T-cell (primary cell): ENCODE measurements around the gene GALNT10. TPM values are rescaled to one million over a fixed set of nuclear protein-coding genes. Genes with fewer than 3 reads are reported as not detected.

Experiments used
- ATAC-seq, 4 experiments: fragments of 200-7000 bp in 3 of 4; fragments of 150-1000 bp in 1 of 4; cut with Tn5 transposase; replicated peaks in 1 of 4; 1 replicate in 3 of 4; 2 replicates in 1 of 4; pipeline ENCODE4 v1.10.0; 2021; ENCODE audit warnings: moderate library complexity in 3 of 4, mild to moderate bottlenecking in 2 of 4, moderate number of reproducible peaks in 1 of 4
- CTCF ChIA-PET, 2 donors: fragments of 300-600 bp; sonication (Branson Sonifier 250); formaldehyde crosslinking; loops; one replicate each; lab custom pipeline; 2022; ENCODE audit warnings: antibody characterized with exemption in 2 of 2; lab: Charles Lee
- POLR2A ChIA-PET, 2 donors: fragments of 300-600 bp; sonication (Branson Sonifier 250); formaldehyde crosslinking; loops; one replicate each; lab custom pipeline; 2022; ENCODE audit warnings: antibody characterized with exemption in 2 of 2; lab: Charles Lee
- DNase-seq, 35 experiments: peaks; one replicate each; pipeline versions ENCODE4 v3.0.0 to v3.0.0-alpha.2; 2013 to 2023
- H3K27ac ChIP-seq: one replicate; pipeline ENCODE4 v1.5.1; 2013; ENCODE audit warnings: low read length
- H3K27me3 ChIP-seq, 2 experiments: replicated peaks in 1 of 2; 1 replicate in 1 of 2; 2 replicates in 1 of 2; pipeline versions ENCODE4 v1.6.1 to v1.7.0; 2013; ENCODE audit warnings: low read length in 1 of 2, mixed read lengths in 1 of 2; ENCODE audit not compliant: control insufficient read depth in 2 of 2, insufficient read depth in 2 of 2; ENCODE audit errors: extremely low read depth in 1 of 2
- H3K36me3 ChIP-seq, 2 donors: 1 replicate in 1 of 2; 2 replicates in 1 of 2; pipeline versions ENCODE4 v1.6.1 to v1.7.0; 2013; ENCODE audit warnings: low read length in 1 of 2; ENCODE audit not compliant: control insufficient read depth in 2 of 2, insufficient read depth in 1 of 2; ENCODE audit errors: extremely low read depth in 1 of 2
- H3K4me1 ChIP-seq, 2 experiments: 1 replicate in 1 of 2; 2 replicates in 1 of 2; pipeline versions ENCODE4 v1.6.1 to v1.7.0; 2013; ENCODE audit warnings: low read length in 2 of 2, mixed read lengths in 1 of 2; ENCODE audit not compliant: insufficient read depth in 2 of 2, control insufficient read depth in 1 of 2; ENCODE audit errors: extremely low read depth in 1 of 2
- H3K4me3 ChIP-seq, 2 donors: 1 replicate in 1 of 2; 2 replicates in 1 of 2; pipeline versions ENCODE4 v1.5.1 to v1.7.0; 2013; ENCODE audit warnings: mild to moderate bottlenecking in 2 of 2, low read length in 1 of 2, moderate library complexity in 1 of 2; ENCODE audit not compliant: control insufficient read depth in 1 of 2; ENCODE audit errors: extremely low read depth in 1 of 2
- H3K9me3 ChIP-seq: 2 replicates; pipeline ENCODE4 v1.7.0; 2013
- H3K27ac Mint-ChIP-seq, 2 donors: one replicate each; pipeline ENCODE4 v1.8.0; 2020 to 2021; ENCODE audit warnings: mild to moderate bottlenecking in 2 of 2, mixed read lengths in 2 of 2
- H3K27me3 Mint-ChIP-seq, 2 donors: one replicate each; pipeline ENCODE4 v1.8.0; 2021 to 2022; ENCODE audit warnings: mixed read lengths in 2 of 2
- H3K36me3 Mint-ChIP-seq: one replicate; pipeline ENCODE4 v1.8.0; 2021; ENCODE audit warnings: mixed read lengths
- H3K4me1 Mint-ChIP-seq, 3 donors: one replicate each; pipeline ENCODE4 v1.8.0; 2020 to 2022; ENCODE audit warnings: mixed read lengths in 3 of 3, mild to moderate bottlenecking in 1 of 3
- H3K4me3 Mint-ChIP-seq, 3 donors: one replicate each; pipeline ENCODE4 v1.8.0; 2020 to 2022; ENCODE audit warnings: mild to moderate bottlenecking in 3 of 3, mixed read lengths in 3 of 3, moderate library complexity in 3 of 3
- H3K9me3 Mint-ChIP-seq, 3 donors: one replicate each; pipeline ENCODE4 v1.8.0; 2020 to 2022; ENCODE audit warnings: mixed read lengths in 3 of 3
- WGBS: methylation state at CpG from one replicate; pipeline ENCODE4 v1.1.5; 2013; ENCODE audit warnings: missing lambda C conversion rate; ENCODE audit not compliant: insufficient coverage; 5-methylcytosine and 5-hydroxymethylcytosine counted together
- total RNA-seq, 35 experiments: library from RNA in 6 of 35; stranded (reverse) in 6 of 35; fragments of 120-200 nt in 1 of 35; gene quantifications; one replicate each; pipeline versions ENCODE4 v1.2.1 to v1.2.4 and lab custom pipeline; 2013 to 2026

GALNT10 gene
- total RNA-seq, 5 donors from 2014 or later (not counting 1 experiment from before 2014, with no cell fraction given), result 26.9 to 62.7 (median 40.8) TPM

- no CpG with 5 or more reads among the region's 4 CpGs for WGBS
- ChIA-PET POLR2A (no interaction called here), CTCF (no interaction called here)
- H3K27ac ChIP-seq, result no peak overlapping the region
- DNase-seq (no peak), ATAC-seq (no peak)
- Mint-ChIP-seq H3K27me3 (no peaks in the 10 kb centered on the region), H3K36me3 (peaks cover 58% of the 10 kb centered on the region), H3K9me3 (no peaks in the 10 kb centered on the region), H3K4me3 (no peak overlapping the region), H3K4me1 (no peaks in the 10 kb centered on the region), H3K27ac (no peak overlapping the region)
- H3K9me3 ChIP-seq, result no peaks in the 10 kb centered on the region
- peaks cover 13 to 32% of the 10 kb centered on the region in 2 donors for H3K36me3 ChIP-seq
- no peak overlapping the region for H3K4me3 ChIP-seq
- H3K4me1 ChIP-seq, result no peaks in the 10 kb centered on the region
- H3K27me3 ChIP-seq, result no peaks in the 10 kb centered on the region
Observed at GRCh38 chr5:154373326-154373725, 182.8 kb downstream of the GALNT10 start.

DNA sequence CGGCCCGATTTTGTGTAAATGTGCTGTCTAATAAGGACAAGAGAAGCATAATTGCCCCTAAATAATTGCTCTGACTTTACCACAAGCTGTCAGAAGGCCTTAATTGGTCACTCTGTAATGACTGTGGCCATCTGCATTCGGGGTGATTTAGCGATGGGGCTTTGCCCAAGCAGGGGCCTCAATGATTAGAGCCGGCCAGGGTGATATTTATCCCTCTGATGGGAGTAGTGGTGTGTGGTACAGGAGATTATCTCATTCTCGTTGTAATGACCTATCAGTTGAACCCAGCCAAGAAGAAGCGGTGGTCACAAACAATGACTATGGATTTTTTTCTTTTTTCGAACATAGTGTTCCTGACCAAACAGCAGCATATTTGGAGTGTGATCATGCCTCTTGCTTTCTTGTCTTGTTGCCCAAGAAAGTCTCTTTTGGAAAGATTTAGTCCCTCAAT, 183.2 kb downstream of the GALNT10 start:
- H3K27ac Mint-ChIP-seq, result no peak overlapping the region
- WGBS, result 96% methylated on average over 5 of the region's 8 CpGs

GRCh38 chr5:154374264-154374663, 183.7 kb downstream of the GALNT10 start:
- WGBS, result 100% methylated on average over 1 of the region's 4 CpGs
- peaks cover 15 to 35% of the 10 kb centered on the region in 2 donors for H3K36me3 ChIP-seq
- CTCF ChIA-PET, result interaction anchor here in 1 of 2 donors (0.9 kb wide), 1 partner anchor 12 kb away, joined by 3 read pairs; no protein-coding TSS in a partner anchor
- H3K4me1 Mint-ChIP-seq, result no peaks in the 10 kb centered on the region
- H3K4me1 ChIP-seq, result no peaks in the 10 kb centered on the region
- POLR2A ChIA-PET, result no interaction called here
- H3K27ac Mint-ChIP-seq, result no peak overlapping the region
- no peaks in the 10 kb centered on the region for H3K27me3 ChIP-seq
- no peaks in the 10 kb centered on the region for H3K9me3 Mint-ChIP-seq
- ATAC-seq (no peak), DNase-seq (no peak)
- H3K27ac ChIP-seq, result no peak overlapping the region
- H3K27me3 Mint-ChIP-seq, result no peaks in the 10 kb centered on the region
- H3K36me3 Mint-ChIP-seq, result peaks cover 56% of the 10 kb centered on the region
- H3K4me3 Mint-ChIP-seq, result no peak overlapping the region
- H3K9me3 ChIP-seq, result no peaks in the 10 kb centered on the region
- no peak overlapping the region for H3K4me3 ChIP-seq

More for the DNA sequence above, 183.2 kb downstream of the GALNT10 start:
- Mint-ChIP-seq H3K4me1 (no peaks in the 10 kb centered on the region), H3K9me3 (no peaks in the 10 kb centered on the region), H3K27me3 (no peaks in the 10 kb centered on the region), H3K36me3 (peaks cover 57% of the 10 kb centered on the region), H3K4me3 (no peak overlapping the region)
- CTCF ChIA-PET, result no interaction called here
- H3K36me3 ChIP-seq, result peaks cover 15 to 33% of the 10 kb centered on the region in 2 donors
- no peak for ATAC-seq
- POLR2A ChIA-PET, result no interaction called here
- H3K4me3 ChIP-seq, result no peak overlapping the region
- H3K4me1 ChIP-seq, result no peaks in the 10 kb centered on the region
- H3K27me3 ChIP-seq, result no peaks in the 10 kb centered on the region
- DNase-seq, result no peak
- no peaks in the 10 kb centered on the region for H3K9me3 ChIP-seq
- no peak overlapping the region for H3K27ac ChIP-seq

- no peak for DNase-seq
- WGBS, result 83% methylated on average over 2 of the region's 3 CpGs
- no peak overlapping the region for H3K27ac ChIP-seq
- Mint-ChIP-seq H3K27ac (no peak overlapping the region), H3K27me3 (no peaks in the 10 kb centered on the region), H3K9me3 (no peaks in the 10 kb centered on the region), H3K4me3 (no peak overlapping the region), H3K36me3 (peaks cover 53% of the 10 kb centered on the region), H3K4me1 (no peaks in the 10 kb centered on the region)
- no peaks in the 10 kb centered on the region for H3K9me3 ChIP-seq
- H3K4me1 ChIP-seq, result no peaks in the 10 kb centered on the region
- no peaks in the 10 kb centered on the region for H3K27me3 ChIP-seq
- CTCF ChIA-PET, result no interaction called here
- peaks cover 15 to 43% of the 10 kb centered on the region in 2 donors for H3K36me3 ChIP-seq
- ATAC-seq, result no peak
- H3K4me3 ChIP-seq, result no peak overlapping the region
- POLR2A ChIA-PET, result no interaction called here
Observed at GRCh38 chr5:154375329-154376008, 184.9 kb downstream of the GALNT10 start.

- Histone ChIP-seq H3K36me3 (peaks cover 18 to 52% of the 10 kb centered on the region in 2 donors), H3K4me1 (no peaks in the 10 kb centered on the region), H3K4me3 (no peak overlapping the region), H3K27ac (no peak overlapping the region), H3K9me3 (no peaks in the 10 kb centered on the region), H3K27me3 (no peaks in the 10 kb centered on the region)
- CTCF ChIA-PET, result no interaction called here
- H3K4me3 Mint-ChIP-seq, result no peak overlapping the region
- peaks cover 55% of the 10 kb centered on the region for H3K36me3 Mint-ChIP-seq
- no peak for ATAC-seq
- no peaks in the 10 kb centered on the region for H3K4me1 Mint-ChIP-seq
- no peak for DNase-seq
- WGBS, result 100% methylated on average over 2 of the region's 4 CpGs
- H3K9me3 Mint-ChIP-seq, result no peaks in the 10 kb centered on the region
- H3K27ac Mint-ChIP-seq, result no peak overlapping the region
- no peaks in the 10 kb centered on the region for H3K27me3 Mint-ChIP-seq
- POLR2A ChIA-PET, result no interaction called here
Observed at GRCh38 chr5:154376481-154376880, 185.9 kb downstream of the GALNT10 start.

DNA sequence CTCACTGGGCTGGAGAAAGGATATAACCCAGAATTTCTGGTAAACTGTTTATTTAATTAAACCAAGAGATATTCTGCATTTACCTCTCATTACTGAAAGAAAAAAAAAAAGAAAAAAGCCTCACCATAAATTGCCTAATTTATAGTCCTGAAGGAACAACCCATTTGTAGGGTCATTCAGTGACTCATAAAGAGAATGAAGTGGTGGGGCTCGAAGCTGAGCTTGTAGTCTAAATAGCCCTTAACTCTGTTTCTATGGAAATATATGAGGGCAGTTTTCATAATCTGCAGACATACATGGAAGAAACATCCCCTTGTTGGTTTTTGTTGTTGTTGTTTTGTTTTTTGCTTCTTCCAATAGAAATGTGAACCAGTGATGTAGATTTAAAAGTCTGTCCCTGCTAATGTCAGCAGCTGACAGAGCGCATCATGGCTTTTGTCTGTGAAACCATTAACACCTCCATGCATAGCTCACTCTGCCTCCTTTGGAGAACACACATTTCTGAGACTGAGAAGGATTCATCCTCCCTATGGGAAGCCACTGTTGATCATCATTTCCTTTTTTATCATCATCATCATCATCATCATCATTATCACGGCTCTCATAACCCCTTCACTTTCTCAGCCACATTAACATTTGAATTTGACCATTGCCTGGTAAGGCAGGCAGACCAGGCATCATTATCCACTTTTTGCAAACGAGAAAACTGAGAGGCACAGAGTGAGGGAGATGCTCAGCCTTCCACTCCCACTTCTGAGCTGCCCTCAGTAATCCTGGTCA, 187.4 kb downstream of the GALNT10 start:
- H3K27ac ChIP-seq, result no peak overlapping the region
- peaks cover 18 to 61% of the 10 kb centered on the region in 2 donors for H3K36me3 ChIP-seq
- no peaks in the 10 kb centered on the region for H3K9me3 Mint-ChIP-seq
- no peak for DNase-seq
- ChIA-PET POLR2A (no interaction called here), CTCF (no interaction called here)
- no peaks in the 10 kb centered on the region for H3K27me3 Mint-ChIP-seq
- H3K27me3 ChIP-seq, result no peaks in the 10 kb centered on the region
- H3K4me3 Mint-ChIP-seq, result no peak overlapping the region
- ATAC-seq, result no peak
- no peak overlapping the region for H3K4me3 ChIP-seq
- no peaks in the 10 kb centered on the region for H3K4me1 ChIP-seq
- H3K27ac Mint-ChIP-seq, result no peak overlapping the region
- H3K4me1 Mint-ChIP-seq, result no peaks in the 10 kb centered on the region
- H3K36me3 Mint-ChIP-seq, result peaks cover 60% of the 10 kb centered on the region
- no peaks in the 10 kb centered on the region for H3K9me3 ChIP-seq
- WGBS, result 100% methylated on average over 1 of the region's 4 CpGs
